GM23338 (cell line): ENCODE results near the gene RYR3. TPM values are rescaled to one million over a fixed set of nuclear protein-coding genes. Genes with fewer than 3 reads are reported as not detected.

ENCODE experiments used
- ATAC-seq: fragments of 200-7000 bp; cut with Tn5 transposase; 3 replicates; pipeline ENCODE4 v1.9.1; 2020
- DNase-seq: peaks from one replicate; pipeline ENCODE4 v3.0.0-alpha.2; 2015; ENCODE audit warnings: low spot score
- H2AFZ ChIP-seq: fragments of 200-600 bp; sonication (generic); 2 replicates; pipeline ENCODE4 v1.8.0; 2016; ENCODE audit warnings: antibody characterized with exemption, mild to moderate bottlenecking, moderate library complexity
- H3F3A ChIP-seq: fragments of 200-600 bp; sonication (generic); replicated peaks from 2 replicates; pipeline ENCODE4 v1.8.0; 2017; ENCODE audit warnings: antibody characterized with exemption, mixed run types, low read depth
- H3K27ac ChIP-seq: fragments of 200-600 bp; sonication (generic); 2 replicates; pipeline ENCODE4 v1.6.1; 2016; ENCODE audit warnings: low read depth
- H3K27me3 ChIP-seq: fragments of 200-600 bp; sonication (generic); 2 replicates; pipeline ENCODE4 v1.8.0; 2016; ENCODE audit warnings: mild to moderate bottlenecking, mixed run types, moderate library complexity; ENCODE audit not compliant: insufficient read depth
- H3K36me3 ChIP-seq: fragments of 200-600 bp; sonication (generic); 2 replicates; pipeline ENCODE4 v1.8.0; 2016; ENCODE audit warnings: mild to moderate bottlenecking; ENCODE audit not compliant: insufficient read depth
- H3K4me1 ChIP-seq: fragments of 200-600 bp; sonication (generic); 2 replicates; pipeline ENCODE4 v1.8.0; 2016; ENCODE audit warnings: mild to moderate bottlenecking, moderate library complexity; ENCODE audit not compliant: insufficient read depth
- H3K4me2 ChIP-seq: fragments of 200-600 bp; sonication (generic); 2 replicates; pipeline ENCODE4 v1.7.1; 2017; ENCODE audit warnings: mixed run types
- H3K4me3 ChIP-seq: fragments of 200-600 bp; sonication (generic); 2 replicates; pipeline ENCODE4 v1.6.1; 2016; ENCODE audit warnings: mixed run types
- H3K79me2 ChIP-seq: fragments of 200-600 bp; sonication (generic); replicated peaks from 2 replicates; pipeline ENCODE4 v1.8.0; 2017; ENCODE audit warnings: mild to moderate bottlenecking; ENCODE audit not compliant: insufficient read depth
- H3K9me2 ChIP-seq: fragments of 200-600 bp; sonication (generic); 2 replicates; pipeline ENCODE4 v1.8.0; 2017; ENCODE audit not compliant: insufficient read depth
- H4K20me1 ChIP-seq: fragments of 200-600 bp; sonication (generic); replicated peaks from 2 replicates; pipeline ENCODE4 v1.8.0; 2017; ENCODE audit warnings: mild to moderate bottlenecking; ENCODE audit not compliant: insufficient read depth
- H3K27ac Mint-ChIP-seq: 2 replicates; pipeline ENCODE4 v1.8.0; 2020; ENCODE audit warnings: inconsistent platforms, mild to moderate bottlenecking, moderate library complexity, mixed read lengths
- H3K27me3 Mint-ChIP-seq: 3 replicates; pipeline ENCODE4 v1.8.0; 2022; ENCODE audit warnings: low read depth, mild to moderate bottlenecking, moderate library complexity, mixed read lengths, inconsistent platforms; ENCODE audit not compliant: insufficient read depth, poor library complexity
- H3K36me3 Mint-ChIP-seq: 3 replicates; pipeline ENCODE4 v1.8.0; 2021; ENCODE audit warnings: low read depth, mild to moderate bottlenecking, inconsistent platforms, moderate library complexity, mixed read lengths
- H3K4me1 Mint-ChIP-seq: 3 replicates; pipeline ENCODE4 v1.8.0; 2020; ENCODE audit warnings: mild to moderate bottlenecking, inconsistent platforms, mixed read lengths
- H3K4me3 Mint-ChIP-seq: 3 replicates; pipeline ENCODE4 v1.8.0; 2021; ENCODE audit warnings: moderate library complexity, mild to moderate bottlenecking, inconsistent platforms, mixed read lengths
- H3K9me3 Mint-ChIP-seq: 3 replicates; pipeline ENCODE4 v1.8.0; 2020; ENCODE audit warnings: moderate library complexity, mild to moderate bottlenecking, inconsistent platforms, mixed read lengths
- JUNB ChIP-seq: IDR thresholded peaks from one replicate; pipeline ENCODE4 v1.6.1; 2016; ENCODE audit warnings: antibody characterized with exemption; ENCODE audit not compliant: unreplicated experiment
- NANOG ChIP-seq: IDR thresholded peaks from 2 replicates; pipeline ENCODE4 v1.6.1; 2016; ENCODE audit warnings: antibody characterized with exemption, borderline replicate concordance
- STAT1 ChIP-seq: IDR thresholded peaks from one replicate; pipeline ENCODE4 v1.6.1; 2016; ENCODE audit warnings: antibody characterized with exemption; ENCODE audit not compliant: unreplicated experiment
- polyA plus RNA-seq: library from polyadenylated mRNA; unstranded; fragments of >200 nt; fragmentation: Nextera tagmentation; extraction: Ambion mirVana; gene quantifications from 2 replicates; pipeline ENCODE4 v1.2.1, GENCODE V29; 2016
- total RNA-seq: library from RNA; depleted of rRNA; stranded (reverse); fragments of >200 nt; shearing (Covaris generic); gene quantifications from 2 replicates; pipeline ENCODE4 v1.2.3, GENCODE V29; 2014
- TF ChIP-seq, protein P1 (sequence below): fragments of 250-450 bp; sonication (Bioruptor Pico); IDR thresholded peaks from 2 replicates; pipeline ENCODE4 v1.5.0; 2020; ENCODE audit warnings: mild to moderate bottlenecking, moderate library complexity
- TF ChIP-seq, protein P2 (sequence below): IDR thresholded peaks from one replicate; pipeline ENCODE4 v1.6.1; 2018; ENCODE audit warnings: antibody characterized with exemption; ENCODE audit not compliant: unreplicated experiment

RYR3 gene
- total and polyA plus RNA-seq, 2 experiments from 2014 or later = 1.1 to 1.2 TPM

DNA sequence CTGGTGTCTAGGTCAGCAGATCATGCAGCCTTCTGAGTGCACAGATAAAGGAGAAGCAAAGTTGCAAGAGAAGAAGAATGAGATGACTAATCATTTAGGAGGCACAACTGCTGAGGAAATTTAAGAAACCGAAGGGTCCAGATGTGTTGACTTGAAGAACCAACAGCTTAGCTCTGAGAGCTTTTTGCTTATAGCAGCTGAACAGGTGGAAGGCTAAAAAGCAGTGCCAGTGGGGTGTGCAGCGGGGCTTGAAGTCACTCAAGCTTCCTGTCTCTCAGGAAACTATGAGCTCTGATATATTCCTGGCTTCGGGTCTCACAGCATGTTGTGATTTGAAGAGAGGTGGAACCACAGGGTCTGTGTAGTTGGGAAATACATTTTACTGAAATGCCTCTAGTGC, 305.7 kb downstream of the RYR3 start:
- no peaks in the 10 kb centered on the region for H3K9me3 Mint-ChIP-seq
- Histone ChIP-seq H3F3A (no peaks in the 10 kb centered on the region), H3K4me2 (no peak overlapping the region), H3K4me3 (no peak overlapping the region), H3K9me2 (peaks cover 12% of the 10 kb centered on the region), H2AFZ (no peak overlapping the region), H3K27ac (no peak overlapping the region), H3K4me1 (no peaks in the 10 kb centered on the region), H3K36me3 (no peaks in the 10 kb centered on the region), H4K20me1 (no peaks in the 10 kb centered on the region), H3K79me2 (no peaks in the 10 kb centered on the region), H3K27me3 (no peaks in the 10 kb centered on the region)
- H3K36me3 Mint-ChIP-seq = no peaks in the 10 kb centered on the region; the same call in 2 of the 3 replicates
- no peak for ATAC-seq
- peaks cover 4% of the 10 kb centered on the region for H3K27me3 Mint-ChIP-seq
- DNase-seq = no peak
- H3K4me1 Mint-ChIP-seq = peaks cover 9% of the 10 kb centered on the region
- H3K27ac Mint-ChIP-seq = no peak overlapping the region
- H3K4me3 Mint-ChIP-seq = no peak overlapping the region
- TF ChIP-seq, protein P1, sequence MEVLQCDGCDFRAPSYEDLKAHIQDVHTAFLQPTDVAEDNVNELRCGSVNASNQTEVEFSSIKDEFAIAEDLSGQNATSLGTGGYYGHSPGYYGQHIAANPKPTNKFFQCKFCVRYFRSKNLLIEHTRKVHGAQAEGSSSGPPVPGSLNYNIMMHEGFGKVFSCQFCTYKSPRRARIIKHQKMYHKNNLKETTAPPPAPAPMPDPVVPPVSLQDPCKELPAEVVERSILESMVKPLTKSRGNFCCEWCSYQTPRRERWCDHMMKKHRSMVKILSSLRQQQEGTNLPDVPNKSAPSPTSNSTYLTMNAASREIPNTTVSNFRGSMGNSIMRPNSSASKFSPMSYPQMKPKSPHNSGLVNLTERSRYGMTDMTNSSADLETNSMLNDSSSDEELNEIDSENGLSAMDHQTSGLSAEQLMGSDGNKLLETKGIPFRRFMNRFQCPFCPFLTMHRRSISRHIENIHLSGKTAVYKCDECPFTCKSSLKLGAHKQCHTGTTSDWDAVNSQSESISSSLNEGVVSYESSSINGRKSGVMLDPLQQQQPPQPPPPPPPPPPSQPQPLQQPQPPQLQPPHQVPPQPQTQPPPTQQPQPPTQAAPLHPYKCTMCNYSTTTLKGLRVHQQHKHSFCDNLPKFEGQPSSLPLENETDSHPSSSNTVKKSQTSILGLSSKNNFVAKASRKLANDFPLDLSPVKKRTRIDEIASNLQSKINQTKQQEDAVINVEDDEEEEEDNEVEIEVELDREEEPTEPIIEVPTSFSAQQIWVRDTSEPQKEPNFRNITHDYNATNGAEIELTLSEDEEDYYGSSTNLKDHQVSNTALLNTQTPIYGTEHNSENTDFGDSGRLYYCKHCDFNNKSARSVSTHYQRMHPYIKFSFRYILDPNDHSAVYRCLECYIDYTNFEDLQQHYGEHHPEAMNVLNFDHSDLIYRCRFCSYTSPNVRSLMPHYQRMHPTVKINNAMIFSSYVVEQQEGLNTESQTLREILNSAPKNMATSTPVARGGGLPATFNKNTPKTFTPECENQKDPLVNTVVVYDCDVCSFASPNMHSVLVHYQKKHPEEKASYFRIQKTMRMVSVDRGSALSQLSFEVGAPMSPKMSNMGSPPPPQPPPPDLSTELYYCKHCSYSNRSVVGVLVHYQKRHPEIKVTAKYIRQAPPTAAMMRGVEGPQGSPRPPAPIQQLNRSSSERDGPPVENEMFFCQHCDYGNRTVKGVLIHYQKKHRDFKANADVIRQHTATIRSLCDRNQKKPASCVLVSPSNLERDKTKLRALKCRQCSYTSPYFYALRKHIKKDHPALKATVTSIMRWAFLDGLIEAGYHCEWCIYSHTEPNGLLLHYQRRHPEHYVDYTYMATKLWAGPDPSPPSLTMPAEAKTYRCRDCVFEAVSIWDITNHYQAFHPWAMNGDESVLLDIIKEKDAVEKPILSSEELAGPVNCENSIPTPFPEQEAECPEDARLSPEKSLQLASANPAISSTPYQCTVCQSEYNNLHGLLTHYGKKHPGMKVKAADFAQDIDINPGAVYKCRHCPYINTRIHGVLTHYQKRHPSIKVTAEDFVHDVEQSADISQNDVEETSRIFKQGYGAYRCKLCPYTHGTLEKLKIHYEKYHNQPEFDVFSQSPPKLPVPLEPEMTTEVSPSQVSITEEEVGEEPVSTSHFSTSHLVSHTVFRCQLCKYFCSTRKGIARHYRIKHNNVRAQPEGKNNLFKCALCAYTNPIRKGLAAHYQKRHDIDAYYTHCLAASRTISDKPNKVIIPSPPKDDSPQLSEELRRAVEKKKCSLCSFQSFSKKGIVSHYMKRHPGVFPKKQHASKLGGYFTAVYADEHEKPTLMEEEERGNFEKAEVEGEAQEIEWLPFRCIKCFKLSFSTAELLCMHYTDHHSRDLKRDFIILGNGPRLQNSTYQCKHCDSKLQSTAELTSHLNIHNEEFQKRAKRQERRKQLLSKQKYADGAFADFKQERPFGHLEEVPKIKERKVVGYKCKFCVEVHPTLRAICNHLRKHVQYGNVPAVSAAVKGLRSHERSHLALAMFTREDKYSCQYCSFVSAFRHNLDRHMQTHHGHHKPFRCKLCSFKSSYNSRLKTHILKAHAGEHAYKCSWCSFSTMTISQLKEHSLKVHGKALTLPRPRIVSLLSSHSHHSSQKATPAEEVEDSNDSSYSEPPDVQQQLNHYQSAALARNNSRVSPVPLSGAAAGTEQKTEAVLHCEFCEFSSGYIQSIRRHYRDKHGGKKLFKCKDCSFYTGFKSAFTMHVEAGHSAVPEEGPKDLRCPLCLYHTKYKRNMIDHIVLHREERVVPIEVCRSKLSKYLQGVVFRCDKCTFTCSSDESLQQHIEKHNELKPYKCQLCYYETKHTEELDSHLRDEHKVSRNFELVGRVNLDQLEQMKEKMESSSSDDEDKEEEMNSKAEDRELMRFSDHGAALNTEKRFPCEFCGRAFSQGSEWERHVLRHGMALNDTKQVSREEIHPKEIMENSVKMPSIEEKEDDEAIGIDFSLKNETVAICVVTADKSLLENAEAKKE = no peak
- TF ChIP-seq NANOG (no peak), STAT1 (no peak), JUNB (no peak)
- TF ChIP-seq, protein P2, sequence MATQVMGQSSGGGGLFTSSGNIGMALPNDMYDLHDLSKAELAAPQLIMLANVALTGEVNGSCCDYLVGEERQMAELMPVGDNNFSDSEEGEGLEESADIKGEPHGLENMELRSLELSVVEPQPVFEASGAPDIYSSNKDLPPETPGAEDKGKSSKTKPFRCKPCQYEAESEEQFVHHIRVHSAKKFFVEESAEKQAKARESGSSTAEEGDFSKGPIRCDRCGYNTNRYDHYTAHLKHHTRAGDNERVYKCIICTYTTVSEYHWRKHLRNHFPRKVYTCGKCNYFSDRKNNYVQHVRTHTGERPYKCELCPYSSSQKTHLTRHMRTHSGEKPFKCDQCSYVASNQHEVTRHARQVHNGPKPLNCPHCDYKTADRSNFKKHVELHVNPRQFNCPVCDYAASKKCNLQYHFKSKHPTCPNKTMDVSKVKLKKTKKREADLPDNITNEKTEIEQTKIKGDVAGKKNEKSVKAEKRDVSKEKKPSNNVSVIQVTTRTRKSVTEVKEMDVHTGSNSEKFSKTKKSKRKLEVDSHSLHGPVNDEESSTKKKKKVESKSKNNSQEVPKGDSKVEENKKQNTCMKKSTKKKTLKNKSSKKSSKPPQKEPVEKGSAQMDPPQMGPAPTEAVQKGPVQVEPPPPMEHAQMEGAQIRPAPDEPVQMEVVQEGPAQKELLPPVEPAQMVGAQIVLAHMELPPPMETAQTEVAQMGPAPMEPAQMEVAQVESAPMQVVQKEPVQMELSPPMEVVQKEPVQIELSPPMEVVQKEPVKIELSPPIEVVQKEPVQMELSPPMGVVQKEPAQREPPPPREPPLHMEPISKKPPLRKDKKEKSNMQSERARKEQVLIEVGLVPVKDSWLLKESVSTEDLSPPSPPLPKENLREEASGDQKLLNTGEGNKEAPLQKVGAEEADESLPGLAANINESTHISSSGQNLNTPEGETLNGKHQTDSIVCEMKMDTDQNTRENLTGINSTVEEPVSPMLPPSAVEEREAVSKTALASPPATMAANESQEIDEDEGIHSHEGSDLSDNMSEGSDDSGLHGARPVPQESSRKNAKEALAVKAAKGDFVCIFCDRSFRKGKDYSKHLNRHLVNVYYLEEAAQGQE = no peak
